T-helper 1 cell treated with Interleukin-12 subunit alpha and Interleukin-12 subunit beta and Interleukin-4 antibody, amounts not matched to agents 30 μg/mL and 1 μg/mL, for 36 hours (primary cell): ENCODE measurements around the gene TMEM225B.
A peak's percentile ranks its signal among the peaks of the same experiment; 100 is the strongest.
"Not testable (repeated sequence)": the region's sequence is repeated elsewhere in the genome, so short reads cannot be mapped to it uniquely, and the experiment has no call there.

Experiments
- H3K27ac Mint-ChIP-seq: one replicate; pipeline ENCODE4 v1.8.0; 2021; ENCODE audit warnings: mild to moderate bottlenecking, mixed read lengths
- H3K27me3 Mint-ChIP-seq: one replicate; pipeline ENCODE4 v1.8.0; 2021; ENCODE audit warnings: low read depth, mixed read lengths
- H3K36me3 Mint-ChIP-seq: one replicate; pipeline ENCODE4 v1.8.0; 2021; ENCODE audit warnings: low read depth, mixed read lengths
- H3K4me1 Mint-ChIP-seq: one replicate; pipeline ENCODE4 v1.8.0; 2021; ENCODE audit warnings: low read depth, mixed read lengths
- H3K4me3 Mint-ChIP-seq: one replicate; pipeline ENCODE4 v1.8.0; 2021; ENCODE audit warnings: mild to moderate bottlenecking, moderate library complexity, mixed read lengths
- H3K9me3 Mint-ChIP-seq: one replicate; pipeline ENCODE4 v1.8.0; 2021; ENCODE audit warnings: mixed read lengths

Gene TMEM225B

GRCh38 chr7:99562114-99562784, 35.8 kb upstream of the TMEM225B start:
- Mint-ChIP-seq H3K4me3 (no peak overlapping the region), H3K36me3 (peaks cover 54% of the 10 kb centered on the region), H3K27ac (peak overlapping the region; percentile 65), H3K9me3 (no peaks in the 10 kb centered on the region), H3K27me3 (no peaks in the 10 kb centered on the region), H3K4me1 (peaks cover 35% of the 10 kb centered on the region)

- Mint-ChIP-seq H3K36me3 (peaks cover 51% of the 10 kb centered on the region), H3K4me3 (no peak overlapping the region), H3K27me3 (no peaks in the 10 kb centered on the region), H3K27ac (peak overlapping the region; percentile 65), H3K4me1 (peaks cover 31% of the 10 kb centered on the region), H3K9me3 (no peaks in the 10 kb centered on the region)
These were observed 35.2 kb upstream of the TMEM225B start for GRCh38 chr7:99562832-99563231.

- H3K9me3 Mint-ChIP-seq = no peaks in the 10 kb centered on the region
- no peaks in the 10 kb centered on the region for H3K27me3 Mint-ChIP-seq
- no peak overlapping the region for H3K27ac Mint-ChIP-seq
- peaks cover 31% of the 10 kb centered on the region for H3K4me1 Mint-ChIP-seq
- peaks cover 48% of the 10 kb centered on the region for H3K36me3 Mint-ChIP-seq
- H3K4me3 Mint-ChIP-seq = no peak overlapping the region
These were observed 34.4 kb upstream of the TMEM225B start for GRCh38 chr7:99563650-99564049.

GRCh38 chr7:99568770-99569169, 29.3 kb upstream of the TMEM225B start:
- not testable (repeated sequence) for H3K9me3 Mint-ChIP-seq, H3K4me1 Mint-ChIP-seq, H3K27me3 Mint-ChIP-seq, H3K4me3 Mint-ChIP-seq, H3K27ac Mint-ChIP-seq
- H3K36me3 Mint-ChIP-seq = peaks cover 56% of the 10 kb centered on the region

GRCh38 chr7:99571768-99572167, 26.3 kb upstream of the TMEM225B start:
- Mint-ChIP-seq H3K36me3 (peaks cover 37% of the 10 kb centered on the region), H3K27ac (no peak overlapping the region), H3K4me3 (no peak overlapping the region), H3K27me3 (no peaks in the 10 kb centered on the region), H3K9me3 (no peaks in the 10 kb centered on the region), H3K4me1 (no peaks in the 10 kb centered on the region)

GRCh38 chr7:99573257-99573656, 24.8 kb upstream of the TMEM225B start:
- Mint-ChIP-seq H3K4me3 (no peak overlapping the region), H3K27me3 (no peaks in the 10 kb centered on the region), H3K27ac (no peak overlapping the region), H3K36me3 (peaks cover 37% of the 10 kb centered on the region), H3K4me1 (no peaks in the 10 kb centered on the region), H3K9me3 (no peaks in the 10 kb centered on the region)

GRCh38 chr7:99576251-99576650, 21.8 kb upstream of the TMEM225B start:
- no peak overlapping the region for H3K27ac Mint-ChIP-seq
- H3K4me1 Mint-ChIP-seq = peaks cover 11% of the 10 kb centered on the region
- no peaks in the 10 kb centered on the region for H3K9me3 Mint-ChIP-seq
- no peaks in the 10 kb centered on the region for H3K27me3 Mint-ChIP-seq
- peaks cover 22% of the 10 kb centered on the region for H3K36me3 Mint-ChIP-seq
- H3K4me3 Mint-ChIP-seq = no peak overlapping the region

- H3K27me3 Mint-ChIP-seq = no peaks in the 10 kb centered on the region
- H3K4me3 Mint-ChIP-seq = peak overlapping the region; percentile 50
- H3K9me3 Mint-ChIP-seq = no peaks in the 10 kb centered on the region
- peaks cover 12% of the 10 kb centered on the region for H3K4me1 Mint-ChIP-seq
- H3K27ac Mint-ChIP-seq = no peak overlapping the region
- H3K36me3 Mint-ChIP-seq = no peaks in the 10 kb centered on the region
These were observed 18.6 kb upstream of the TMEM225B start for GRCh38 chr7:99579281-99579955.

GRCh38 chr7:99579956-99580777, 17.9 kb upstream of the TMEM225B start:
- Mint-ChIP-seq H3K27me3 (no peaks in the 10 kb centered on the region), H3K4me1 (peaks cover 12% of the 10 kb centered on the region), H3K36me3 (no peaks in the 10 kb centered on the region), H3K9me3 (no peaks in the 10 kb centered on the region), H3K4me3 (peak overlapping the region; percentile 82), H3K27ac (no peak overlapping the region)

- Mint-ChIP-seq H3K4me1 (peaks cover 12% of the 10 kb centered on the region), H3K4me3 (peak overlapping the region; percentile 82)
- H3K27me3 Mint-ChIP-seq, H3K9me3 Mint-ChIP-seq, H3K36me3 Mint-ChIP-seq, H3K27ac Mint-ChIP-seq: not testable (repeated sequence)
These were observed 17.2 kb upstream of the TMEM225B start for GRCh38 chr7:99580778-99581332.

- no peaks in the 10 kb centered on the region for H3K36me3 Mint-ChIP-seq
- no peaks in the 10 kb centered on the region for H3K4me1 Mint-ChIP-seq
- no peak overlapping the region for H3K27ac Mint-ChIP-seq
- H3K4me3 Mint-ChIP-seq = no peak overlapping the region
- H3K9me3 Mint-ChIP-seq = no peaks in the 10 kb centered on the region
- no peaks in the 10 kb centered on the region for H3K27me3 Mint-ChIP-seq
These were observed 9.2 kb upstream of the TMEM225B start for GRCh38 chr7:99588868-99589267.

GRCh38 chr7:99594948-99595745, 2.9 kb upstream of the TMEM225B start:
- no peaks in the 10 kb centered on the region for H3K27me3 Mint-ChIP-seq
- no peak overlapping the region for H3K27ac Mint-ChIP-seq
- no peaks in the 10 kb centered on the region for H3K9me3 Mint-ChIP-seq
- H3K4me3 Mint-ChIP-seq = no peak overlapping the region
- no peaks in the 10 kb centered on the region for H3K36me3 Mint-ChIP-seq
- no peaks in the 10 kb centered on the region for H3K4me1 Mint-ChIP-seq

- H3K4me1 Mint-ChIP-seq = no peaks in the 10 kb centered on the region
- H3K9me3 Mint-ChIP-seq = no peaks in the 10 kb centered on the region
- H3K4me3 Mint-ChIP-seq = no peak overlapping the region
- H3K27ac Mint-ChIP-seq = no peak overlapping the region
- H3K27me3 Mint-ChIP-seq = no peaks in the 10 kb centered on the region
- H3K36me3 Mint-ChIP-seq = no peaks in the 10 kb centered on the region
These were observed 1.6 kb upstream of the TMEM225B start for GRCh38 chr7:99596408-99596955.

- peaks cover 2% of the 10 kb centered on the region for H3K4me1 Mint-ChIP-seq
- no peaks in the 10 kb centered on the region for H3K9me3 Mint-ChIP-seq
These were observed 1.8 kb downstream of the TMEM225B start for GRCh38 chr7:99599836-99600235.

More at GRCh38 chr7:99599836-99600235, 1.8 kb downstream of the TMEM225B start:
- Mint-ChIP-seq H3K36me3 (no peaks in the 10 kb centered on the region), H3K27ac (peak overlapping the region; percentile 13), H3K27me3 (no peaks in the 10 kb centered on the region), H3K4me3 (no peak overlapping the region)
